ENCODE data around the gene SERGEF. TPM values are rescaled to one million over a fixed set of nuclear protein-coding genes. Genes with fewer than 3 reads are reported as not detected.

SERGEF gene
- total and polyA plus RNA-seq, 7 donors = 24.0 to 50.4 (median 30.7) TPM

GRCh38 chr11:17798253-17798652 lies 214.6 kb downstream of the SERGEF start:
- H3K4me1 ChIP-seq = peaks cover 0 to 13% (median 3%) of the 10 kb centered on the region in 4 donors
- no peaks in the 10 kb centered on the region for H3K27me3 ChIP-seq
- peak overlapping the region in 1 of 4 donors; percentile 11 for H3K27ac ChIP-seq
- no peak for TF ChIP-seq POLR2A (IDR thresholded peaks at IDR 0.05)
- no peak for TF ChIP-seq CTCF (IDR thresholded peaks at IDR 0.05)
- no peak for TF ChIP-seq POLR2AphosphoS5 (IDR thresholded peaks at IDR 0.05)
- no peak for TF ChIP-seq EP300 (IDR thresholded peaks at IDR 0.05)
- intact Hi-C loops (cut with DNase I) = no loop called here
- no peaks in the 10 kb centered on the region for H3K9me3 ChIP-seq
- no peak for DNase-seq
- 85 to 90% methylated on average over 6 of the region's 6 CpGs for WGBS, 2 donors
- H3K36me3 ChIP-seq = no peaks in the 10 kb centered on the region
- H3K4me3 ChIP-seq = no peak overlapping the region

GRCh38 chr11:17796154-17796553 lies 216.7 kb downstream of the SERGEF start:
- Histone ChIP-seq H3K27ac (no peak overlapping the region), H3K9me3 (no peaks in the 10 kb centered on the region), H3K4me3 (no peak overlapping the region), H3K4me1 (peaks cover 0 to 13% (median 3%) of the 10 kb centered on the region in 4 donors), H3K27me3 (no peaks in the 10 kb centered on the region), H3K36me3 (no peaks in the 10 kb centered on the region)
- intact Hi-C loops (cut with DNase I) = no loop called here
- 92 to 96% methylated on average over 2 of the region's 2 CpGs for WGBS, 2 donors
- DNase-seq = no peak
- TF ChIP-seq CTCF (IDR thresholded peaks at IDR 0.05) = no peak
- TF ChIP-seq POLR2A (IDR thresholded peaks at IDR 0.05) = no peak
- TF ChIP-seq EP300 (IDR thresholded peaks at IDR 0.05) = no peak
- no peak for TF ChIP-seq POLR2AphosphoS5 (IDR thresholded peaks at IDR 0.05)

GRCh38 chr11:17794981-17795380 lies 217.9 kb downstream of the SERGEF start:
- intact Hi-C loops (cut with DNase I) = no loop called here
- Histone ChIP-seq H3K27ac (no peak overlapping the region), H3K9me3 (no peaks in the 10 kb centered on the region), H3K4me1 (peaks cover 0 to 13% (median 3%) of the 10 kb centered on the region in 4 donors), H3K4me3 (no peak overlapping the region), H3K36me3 (no peaks in the 10 kb centered on the region), H3K27me3 (no peaks in the 10 kb centered on the region)
- DNase-seq = no peak
- 94% methylated on average over 5 of the region's 5 CpGs for WGBS, 2 donors
- TF ChIP-seq POLR2AphosphoS5 (IDR thresholded peaks at IDR 0.05) (no peak), CTCF (IDR thresholded peaks at IDR 0.05) (no peak)

GRCh38 chr11:17793642-17794170 lies 219.1 kb downstream of the SERGEF start:
- Histone ChIP-seq H3K27me3 (no peaks in the 10 kb centered on the region), H3K9me3 (no peaks in the 10 kb centered on the region), H3K36me3 (no peaks in the 10 kb centered on the region), H3K27ac (no peak overlapping the region), H3K4me1 (peaks cover 0 to 9% (median 3%) of the 10 kb centered on the region in 4 donors), H3K4me3 (no peak overlapping the region)
- WGBS, 2 donors = 93% methylated on average over 7 of the region's 7 CpGs
- intact Hi-C loops (cut with DNase I) = no loop called here
- TF ChIP-seq EP300 (IDR thresholded peaks at IDR 0.05) (no peak), POLR2A (IDR thresholded peaks at IDR 0.05) (no peak), CTCF (IDR thresholded peaks at IDR 0.05) (no peak), POLR2AphosphoS5 (IDR thresholded peaks at IDR 0.05) (no peak)
- DNase-seq = no peak

- intact Hi-C loops (cut with DNase I) = no loop called here
- H3K4me3 ChIP-seq = no peak overlapping the region
- TF ChIP-seq POLR2AphosphoS5 (IDR thresholded peaks at IDR 0.05) = no peak
- no peak for TF ChIP-seq POLR2A (IDR thresholded peaks at IDR 0.05)
- TF ChIP-seq CTCF (IDR thresholded peaks at IDR 0.05) = no peak
- TF ChIP-seq EP300 (IDR thresholded peaks at IDR 0.05) = no peak
- no peak overlapping the region for H3K27ac ChIP-seq
- no peaks in the 10 kb centered on the region for H3K9me3 ChIP-seq
- no peaks in the 10 kb centered on the region for H3K27me3 ChIP-seq
- DNase-seq = no peak
- H3K36me3 ChIP-seq = no peaks in the 10 kb centered on the region
- WGBS, 2 donors = 94 to 97% methylated on average over 9 of the region's 9 CpGs
- H3K4me1 ChIP-seq = no peaks in the 10 kb centered on the region
These were observed 220.7 kb downstream of the SERGEF start for GRCh38 chr11:17792161-17792560.
